GM12878 (cell line): Measurements from ENCODE around the gene COQ3. TPM values are rescaled to one million over a fixed set of nuclear protein-coding genes. Genes with fewer than 3 reads are reported as not detected.

Experiments
- BHLHE40 ChIP-seq, 2 experiments: fragments of 450-650 bp in 1 of 2; IDR thresholded peaks; 2 replicates each; pipeline ENCODE4 v1.6.1; 2011 to 2017; ENCODE audit warnings: low read depth in 2 of 2, borderline replicate concordance in 1 of 2, improper control_type of control experiment in 1 of 2, low read length in 1 of 2, mild to moderate bottlenecking in 1 of 2
- EED ChIP-seq: sonication (generic); IDR thresholded peaks from 2 replicates; pipeline ENCODE4 v1.6.1; 2016; ENCODE audit warnings: antibody characterized with exemption, low read depth
- EP300 ChIP-seq, 2 experiments: fragments of 150-350 bp in 1 of 2; IDR thresholded peaks; 2 replicates each; pipeline ENCODE4 v1.6.1; 2011 to 2012; ENCODE audit warnings: low read depth in 2 of 2, low read length in 2 of 2, borderline replicate concordance in 1 of 2, improper control_type of control experiment in 1 of 2, inconsistent platforms in 1 of 2; ENCODE audit not compliant: control insufficient read depth in 1 of 2
- FOS ChIP-seq: IDR thresholded peaks from 3 replicates; pipeline ENCODE4 v1.6.1; 2011; ENCODE audit warnings: borderline replicate concordance; ENCODE audit not compliant: insufficient read length; ENCODE audit errors: extremely low read depth
- HDAC6 ChIP-seq: fragments of 200-600 bp; sonication (generic); IDR thresholded peaks from one replicate; pipeline ENCODE4 v1.8.0; 2017; ENCODE audit warnings: antibody characterized with exemption; ENCODE audit not compliant: unreplicated experiment
- IRF4 ChIP-seq: IDR thresholded peaks from 2 replicates; pipeline ENCODE4 v1.6.1; 2011; ENCODE audit warnings: low read depth, low read length
- JUNB ChIP-seq: IDR thresholded peaks from 2 replicates; pipeline ENCODE4 v1.6.1; 2016; ENCODE audit warnings: antibody characterized with exemption, mild to moderate bottlenecking
- KLF5 ChIP-seq: fragments of 450-650 bp; IDR thresholded peaks from 2 replicates; pipeline ENCODE4 v1.6.1; 2014; ENCODE audit warnings: mild to moderate bottlenecking; ENCODE audit not compliant: partially characterized antibody
- MXI1 ChIP-seq: fragments of 150-350 bp; IDR thresholded peaks from 2 replicates; pipeline ENCODE4 v1.6.1; 2011; ENCODE audit warnings: low read depth, mild to moderate bottlenecking, inconsistent platforms, low read length, improper control_type of control experiment
- PAX8 ChIP-seq: fragments of 450-650 bp; IDR thresholded peaks from 2 replicates; pipeline ENCODE4 v1.6.1; 2017; ENCODE audit warnings: mild to moderate bottlenecking, moderate library complexity
- SMARCA5 ChIP-seq: fragments of 450-650 bp; IDR thresholded peaks from 2 replicates; pipeline ENCODE4 v1.6.1; 2017; ENCODE audit warnings: mild to moderate bottlenecking
- SPI1 ChIP-seq: IDR thresholded peaks from 2 replicates; pipeline ENCODE4 v1.6.1; 2011; ENCODE audit warnings: low read depth, mild to moderate bottlenecking, low read length, moderate library complexity, borderline replicate concordance; ENCODE audit not compliant: insufficient read depth
- SREBF2 ChIP-seq: IDR thresholded peaks from 2 replicates; pipeline ENCODE4 v1.6.1; 2012; ENCODE audit warnings: mild to moderate bottlenecking, low read length
- STAT1 ChIP-seq: fragments of 450-650 bp; conservative IDR thresholded peaks from 2 replicates; pipeline ENCODE4 v1.6.1; 2014; ENCODE audit warnings: antibody characterized with exemption, mild to moderate bottlenecking
- TCF12 ChIP-seq: IDR thresholded peaks from 2 replicates; pipeline ENCODE4 v1.6.1; 2011; ENCODE audit warnings: low read depth, mild to moderate bottlenecking, low read length
- YBX1 ChIP-seq: fragments of 450-650 bp; IDR thresholded peaks from 2 replicates; pipeline ENCODE4 v1.6.1; 2016; ENCODE audit warnings: antibody characterized with exemption
- ZNF384 ChIP-seq: IDR thresholded peaks from 2 replicates; pipeline ENCODE4 v1.6.1; 2012; ENCODE audit warnings: low read depth, mild to moderate bottlenecking, low read length, improper control_type of control experiment, borderline replicate concordance
- polyA plus RNA-seq, 11 experiments: library from polyadenylated mRNA; depleted of rRNA in 4 of 11; unstranded in 6 of 11; stranded (reverse) in 5 of 11; fragments of >200 nt; fragmentation: Nextera tagmentation in 4 of 11; fragmentation: Illumina TruSeq in 1 of 11; extraction: Ambion mirVana in 4 of 11; extraction: Trizol in 1 of 11; gene quantifications; 1 replicate in 1 of 11; 2 replicates in 10 of 11; pipeline versions ENCODE4 v1.2.1 to v1.2.3, GENCODE V29; 2011 to 2016; ENCODE audit warnings: inconsistent platforms in 2 of 11, missing spikeins in 2 of 11, low read depth in 1 of 11
- total RNA-seq, 4 experiments: library from RNA; depleted of rRNA in 3 of 4; stranded (reverse); fragments of >200 nt in 3 of 4; fragmentation: Illumina TruSeq in 1 of 4; extraction: Trizol in 1 of 4; gene quantifications; 2 replicates each; pipeline versions ENCODE4 v1.2.1 to v1.2.3, GENCODE V29; 2013 to 2021
- TF ChIP-seq, protein P1 (sequence below): fragments of 150-350 bp; IDR thresholded peaks from 2 replicates; pipeline ENCODE4 v1.6.1; 2014; ENCODE audit warnings: mild to moderate bottlenecking, low read depth, low read length
- TF ChIP-seq, protein P2 (sequence below): IDR thresholded peaks from 2 replicates; pipeline ENCODE4 v1.6.1; 2012; ENCODE audit warnings: low read length, inconsistent platforms
- TF ChIP-seq, protein P3 (sequence below): fragments of 450-650 bp; IDR thresholded peaks from 2 replicates; pipeline ENCODE4 v1.6.1; 2017; ENCODE audit warnings: mild to moderate bottlenecking, moderate library complexity
- TF ChIP-seq, protein P4 (sequence below): IDR thresholded peaks from 2 replicates; pipeline ENCODE4 v1.6.1; 2012; ENCODE audit warnings: low read depth, low read length, improper control_type of control experiment

Gene COQ3
- total and polyA plus RNA-seq, 10 of the 15 experiments (the other 5 are each of a cell fraction or from before 2014, with no cell fraction given) = 9.3 to 50.6 (median 16.0) TPM

DNA sequence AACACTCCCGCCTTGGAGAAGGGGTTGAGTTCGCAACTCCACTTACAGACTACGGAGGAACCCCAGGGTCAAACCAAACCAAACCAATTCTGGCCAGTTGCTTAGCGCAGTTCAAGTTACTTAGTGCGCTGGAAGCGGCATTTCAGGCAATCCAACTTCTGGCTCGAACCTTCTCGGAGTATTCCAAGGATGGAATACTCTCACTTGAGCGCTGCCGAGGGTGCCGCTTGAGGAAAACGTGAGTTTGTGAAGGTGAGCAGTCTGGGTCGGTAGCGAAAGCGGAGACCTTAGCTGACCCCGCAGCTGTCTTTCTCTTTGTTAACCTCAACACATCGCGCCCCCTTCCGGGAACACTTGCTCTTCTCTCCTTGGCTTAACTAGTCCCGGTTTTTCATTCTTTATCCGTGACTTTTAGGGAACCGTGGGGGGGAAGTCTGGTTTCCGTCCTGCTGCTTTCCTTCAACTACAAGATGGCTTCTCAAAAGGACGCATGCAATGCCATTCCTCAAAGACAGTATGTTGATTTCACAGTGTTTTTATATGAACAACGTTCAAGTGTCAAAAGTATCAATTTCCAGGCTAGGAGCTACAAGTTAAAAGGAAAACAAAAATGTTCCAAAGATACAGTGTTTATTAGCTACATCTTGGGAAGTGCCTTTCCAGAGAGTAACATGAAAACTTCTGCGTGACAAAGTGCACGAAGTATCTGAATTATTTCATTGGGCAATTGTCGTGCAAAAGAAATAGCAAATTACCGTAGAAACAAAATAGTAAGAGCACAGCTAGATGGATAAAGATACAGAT lies 31.9 kb upstream of the COQ3 start (continued):
- TF ChIP-seq TCF12 (peak; percentile 57; the same call in 1 of the 2 replicates), MXI1 (no peak), IRF4 (no peak), KLF5 (no peak), YBX1 (no peak), SPI1 (0 out of 2 replicates have a peak, but pooled peaks have one; percentile 24), FOS (no peak), HDAC6 (no peak), EP300 (IDR thresholded peaks at IDR 0.05; ENCODE audit: borderline replicate concordance in 1 of 2, control insufficient read depth in 1 of 2, low read depth in 2 of 2, low read length in 2 of 2) (peak in 1 of 2 experiments; percentile 13; a peak in 1 of 4 replicates), SMARCA5 (0 out of 2 replicates have a peak, but pooled peaks have one; percentile 55), BHLHE40 (IDR thresholded peaks at IDR 0.05; ENCODE audit: borderline replicate concordance in 1 of 2, low read depth in 2 of 2, low read length in 1 of 2) (peak; percentile 48 to 51; a peak in 1 of 4 replicates), SREBF2 (no peak), JUNB (no peak), EED (peak; percentile 58), PAX8 (no peak), STAT1 (0 out of 2 replicates have a peak, but pooled peaks have one; percentile 12), ZNF384 (no peak)
- TF ChIP-seq, protein P1, sequence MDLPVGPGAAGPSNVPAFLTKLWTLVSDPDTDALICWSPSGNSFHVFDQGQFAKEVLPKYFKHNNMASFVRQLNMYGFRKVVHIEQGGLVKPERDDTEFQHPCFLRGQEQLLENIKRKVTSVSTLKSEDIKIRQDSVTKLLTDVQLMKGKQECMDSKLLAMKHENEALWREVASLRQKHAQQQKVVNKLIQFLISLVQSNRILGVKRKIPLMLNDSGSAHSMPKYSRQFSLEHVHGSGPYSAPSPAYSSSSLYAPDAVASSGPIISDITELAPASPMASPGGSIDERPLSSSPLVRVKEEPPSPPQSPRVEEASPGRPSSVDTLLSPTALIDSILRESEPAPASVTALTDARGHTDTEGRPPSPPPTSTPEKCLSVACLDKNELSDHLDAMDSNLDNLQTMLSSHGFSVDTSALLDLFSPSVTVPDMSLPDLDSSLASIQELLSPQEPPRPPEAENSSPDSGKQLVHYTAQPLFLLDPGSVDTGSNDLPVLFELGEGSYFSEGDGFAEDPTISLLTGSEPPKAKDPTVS = no peak
- TF ChIP-seq, protein P2, sequence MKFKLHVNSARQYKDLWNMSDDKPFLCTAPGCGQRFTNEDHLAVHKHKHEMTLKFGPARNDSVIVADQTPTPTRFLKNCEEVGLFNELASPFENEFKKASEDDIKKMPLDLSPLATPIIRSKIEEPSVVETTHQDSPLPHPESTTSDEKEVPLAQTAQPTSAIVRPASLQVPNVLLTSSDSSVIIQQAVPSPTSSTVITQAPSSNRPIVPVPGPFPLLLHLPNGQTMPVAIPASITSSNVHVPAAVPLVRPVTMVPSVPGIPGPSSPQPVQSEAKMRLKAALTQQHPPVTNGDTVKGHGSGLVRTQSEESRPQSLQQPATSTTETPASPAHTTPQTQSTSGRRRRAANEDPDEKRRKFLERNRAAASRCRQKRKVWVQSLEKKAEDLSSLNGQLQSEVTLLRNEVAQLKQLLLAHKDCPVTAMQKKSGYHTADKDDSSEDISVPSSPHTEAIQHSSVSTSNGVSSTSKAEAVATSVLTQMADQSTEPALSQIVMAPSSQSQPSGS = no peak; the same call in 1 of the 2 replicates
- TF ChIP-seq, protein P3, sequence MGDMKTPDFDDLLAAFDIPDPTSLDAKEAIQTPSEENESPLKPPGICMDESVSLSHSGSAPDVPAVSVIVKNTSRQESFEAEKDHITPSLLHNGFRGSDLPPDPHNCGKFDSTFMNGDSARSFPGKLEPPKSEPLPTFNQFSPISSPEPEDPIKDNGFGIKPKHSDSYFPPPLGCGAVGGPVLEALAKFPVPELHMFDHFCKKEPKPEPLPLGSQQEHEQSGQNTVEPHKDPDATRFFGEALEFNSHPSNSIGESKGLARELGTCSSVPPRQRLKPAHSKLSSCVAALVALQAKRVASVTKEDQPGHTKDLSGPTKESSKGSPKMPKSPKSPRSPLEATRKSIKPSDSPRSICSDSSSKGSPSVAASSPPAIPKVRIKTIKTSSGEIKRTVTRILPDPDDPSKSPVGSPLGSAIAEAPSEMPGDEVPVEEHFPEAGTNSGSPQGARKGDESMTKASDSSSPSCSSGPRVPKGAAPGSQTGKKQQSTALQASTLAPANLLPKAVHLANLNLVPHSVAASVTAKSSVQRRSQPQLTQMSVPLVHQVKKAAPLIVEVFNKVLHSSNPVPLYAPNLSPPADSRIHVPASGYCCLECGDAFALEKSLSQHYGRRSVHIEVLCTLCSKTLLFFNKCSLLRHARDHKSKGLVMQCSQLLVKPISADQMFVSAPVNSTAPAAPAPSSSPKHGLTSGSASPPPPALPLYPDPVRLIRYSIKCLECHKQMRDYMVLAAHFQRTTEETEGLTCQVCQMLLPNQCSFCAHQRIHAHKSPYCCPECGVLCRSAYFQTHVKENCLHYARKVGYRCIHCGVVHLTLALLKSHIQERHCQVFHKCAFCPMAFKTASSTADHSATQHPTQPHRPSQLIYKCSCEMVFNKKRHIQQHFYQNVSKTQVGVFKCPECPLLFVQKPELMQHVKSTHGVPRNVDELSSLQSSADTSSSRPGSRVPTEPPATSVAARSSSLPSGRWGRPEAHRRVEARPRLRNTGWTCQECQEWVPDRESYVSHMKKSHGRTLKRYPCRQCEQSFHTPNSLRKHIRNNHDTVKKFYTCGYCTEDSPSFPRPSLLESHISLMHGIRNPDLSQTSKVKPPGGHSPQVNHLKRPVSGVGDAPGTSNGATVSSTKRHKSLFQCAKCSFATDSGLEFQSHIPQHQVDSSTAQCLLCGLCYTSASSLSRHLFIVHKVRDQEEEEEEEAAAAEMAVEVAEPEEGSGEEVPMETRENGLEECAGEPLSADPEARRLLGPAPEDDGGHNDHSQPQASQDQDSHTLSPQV = no peak
- TF ChIP-seq, protein P4, sequence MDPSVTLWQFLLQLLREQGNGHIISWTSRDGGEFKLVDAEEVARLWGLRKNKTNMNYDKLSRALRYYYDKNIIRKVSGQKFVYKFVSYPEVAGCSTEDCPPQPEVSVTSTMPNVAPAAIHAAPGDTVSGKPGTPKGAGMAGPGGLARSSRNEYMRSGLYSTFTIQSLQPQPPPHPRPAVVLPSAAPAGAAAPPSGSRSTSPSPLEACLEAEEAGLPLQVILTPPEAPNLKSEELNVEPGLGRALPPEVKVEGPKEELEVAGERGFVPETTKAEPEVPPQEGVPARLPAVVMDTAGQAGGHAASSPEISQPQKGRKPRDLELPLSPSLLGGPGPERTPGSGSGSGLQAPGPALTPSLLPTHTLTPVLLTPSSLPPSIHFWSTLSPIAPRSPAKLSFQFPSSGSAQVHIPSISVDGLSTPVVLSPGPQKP = peak; percentile 16; the same call in 1 of the 2 replicates
